GM12874 (cell line): ENCODE data around the gene ASCL5.

Experiments
- TF ChIP-seq, protein P1 (sequence below): IDR thresholded peaks from 2 replicates; pipeline ENCODE4 v1.5.1; 2011; ENCODE audit warnings: low read depth, mild to moderate bottlenecking, control low read depth, low read length, moderate library complexity; ENCODE audit not compliant: insufficient read depth

ASCL5 gene

DNA sequence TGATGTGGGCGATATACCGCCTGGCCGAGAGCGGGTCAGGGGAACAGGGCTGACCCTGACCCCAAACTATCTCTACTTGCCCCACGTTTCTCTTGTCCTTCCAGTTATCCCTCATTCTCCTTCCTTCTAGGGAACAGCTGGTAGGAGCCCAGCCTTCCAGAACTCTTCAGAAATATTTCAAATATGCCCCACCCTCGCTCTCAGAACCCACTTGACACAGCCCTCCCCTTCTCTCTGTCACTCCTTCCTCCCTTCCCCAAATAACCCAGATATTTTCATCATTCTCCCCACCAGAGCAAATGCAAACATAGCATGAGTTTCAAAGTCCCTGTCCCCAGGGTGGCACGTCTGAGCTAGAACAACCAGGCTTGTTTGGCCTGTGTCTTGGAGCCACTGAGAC is 15.8 kb downstream of the ASCL5 start:
- TF ChIP-seq, protein P1, sequence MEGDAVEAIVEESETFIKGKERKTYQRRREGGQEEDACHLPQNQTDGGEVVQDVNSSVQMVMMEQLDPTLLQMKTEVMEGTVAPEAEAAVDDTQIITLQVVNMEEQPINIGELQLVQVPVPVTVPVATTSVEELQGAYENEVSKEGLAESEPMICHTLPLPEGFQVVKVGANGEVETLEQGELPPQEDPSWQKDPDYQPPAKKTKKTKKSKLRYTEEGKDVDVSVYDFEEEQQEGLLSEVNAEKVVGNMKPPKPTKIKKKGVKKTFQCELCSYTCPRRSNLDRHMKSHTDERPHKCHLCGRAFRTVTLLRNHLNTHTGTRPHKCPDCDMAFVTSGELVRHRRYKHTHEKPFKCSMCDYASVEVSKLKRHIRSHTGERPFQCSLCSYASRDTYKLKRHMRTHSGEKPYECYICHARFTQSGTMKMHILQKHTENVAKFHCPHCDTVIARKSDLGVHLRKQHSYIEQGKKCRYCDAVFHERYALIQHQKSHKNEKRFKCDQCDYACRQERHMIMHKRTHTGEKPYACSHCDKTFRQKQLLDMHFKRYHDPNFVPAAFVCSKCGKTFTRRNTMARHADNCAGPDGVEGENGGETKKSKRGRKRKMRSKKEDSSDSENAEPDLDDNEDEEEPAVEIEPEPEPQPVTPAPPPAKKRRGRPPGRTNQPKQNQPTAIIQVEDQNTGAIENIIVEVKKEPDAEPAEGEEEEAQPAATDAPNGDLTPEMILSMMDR = no peak

DNA sequence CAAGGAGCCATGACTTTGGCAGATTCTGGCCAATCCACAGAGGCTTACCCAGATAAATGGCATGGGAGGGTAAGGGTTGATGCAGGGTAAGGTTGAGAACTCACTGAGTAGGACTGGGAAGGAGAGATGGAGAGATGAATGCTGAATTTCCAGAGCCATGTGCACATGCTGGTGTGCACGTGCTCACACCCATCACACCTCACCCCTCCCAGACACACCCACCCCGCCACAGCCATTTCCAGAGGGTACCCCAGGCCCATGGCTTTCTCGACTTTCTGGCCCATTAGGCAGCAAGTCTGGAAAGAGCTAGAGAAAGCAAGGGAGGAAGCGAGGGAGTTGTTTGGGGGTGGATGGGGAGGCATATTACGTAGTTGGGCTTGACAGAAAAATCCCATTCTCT is 16.4 kb downstream of the ASCL5 start:
- TF ChIP-seq, protein P1 = no peak

DNA sequence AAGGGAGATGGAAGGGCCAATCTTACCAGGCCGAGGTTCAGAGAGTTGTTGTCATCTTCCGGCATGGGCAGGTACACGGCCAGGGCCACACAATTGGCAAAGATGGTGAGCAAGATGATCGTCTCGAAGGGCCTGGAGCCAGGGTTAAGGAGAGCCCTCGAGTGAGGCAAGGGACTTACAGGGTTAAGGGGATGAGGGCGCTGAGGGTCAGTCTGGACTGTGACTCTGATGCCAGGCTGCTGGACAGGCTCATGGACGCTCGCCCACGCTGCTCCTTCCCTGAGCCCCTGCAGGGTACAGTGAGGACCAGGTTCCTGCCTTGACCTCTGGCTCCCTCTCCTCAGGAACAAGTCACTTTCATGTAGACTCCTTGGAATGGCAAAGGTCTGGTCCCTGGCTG is 16.8 kb downstream of the ASCL5 start:
- TF ChIP-seq, protein P1 = no peak

DNA sequence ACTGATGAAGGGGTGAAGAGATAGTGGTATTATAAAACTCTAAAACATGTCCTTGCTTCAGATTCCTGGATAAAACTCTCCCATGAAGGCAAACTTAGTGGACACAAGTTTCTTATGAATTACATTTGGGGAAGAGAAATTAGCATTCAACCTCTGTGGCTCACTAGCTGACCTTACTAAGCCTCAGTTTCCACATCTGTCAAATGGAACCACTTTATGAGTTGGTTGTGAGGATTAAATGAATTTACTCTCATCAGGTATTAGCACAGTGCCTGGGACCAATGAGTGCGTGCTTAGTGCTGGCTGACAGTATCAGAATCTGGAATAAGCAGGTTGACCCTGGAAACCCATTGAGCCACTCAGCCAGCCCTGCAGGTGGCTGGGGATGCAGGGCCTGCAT is 17.3 kb downstream of the ASCL5 start:
- TF ChIP-seq, protein P1 = no peak

DNA sequence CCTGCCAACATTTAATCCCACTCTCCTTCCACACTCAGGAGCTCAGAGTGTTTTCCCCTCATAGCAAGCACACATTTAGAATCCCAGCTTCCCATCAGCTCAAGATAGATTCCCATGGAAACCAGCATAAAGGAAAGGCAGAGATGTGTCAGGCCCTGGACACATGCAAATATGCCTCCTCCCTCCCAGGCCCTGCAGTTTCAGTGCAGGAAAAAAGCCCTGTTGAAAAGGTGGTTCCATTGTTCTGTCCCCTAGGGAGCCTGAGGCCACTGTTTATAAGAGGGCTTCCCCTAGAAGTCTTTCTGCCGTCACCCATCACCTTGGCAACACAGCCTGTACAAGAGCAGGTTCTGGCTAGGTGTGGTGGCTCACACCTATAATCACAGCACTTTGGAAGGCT is 18.4 kb downstream of the ASCL5 start:
- TF ChIP-seq, protein P1 = no peak

DNA sequence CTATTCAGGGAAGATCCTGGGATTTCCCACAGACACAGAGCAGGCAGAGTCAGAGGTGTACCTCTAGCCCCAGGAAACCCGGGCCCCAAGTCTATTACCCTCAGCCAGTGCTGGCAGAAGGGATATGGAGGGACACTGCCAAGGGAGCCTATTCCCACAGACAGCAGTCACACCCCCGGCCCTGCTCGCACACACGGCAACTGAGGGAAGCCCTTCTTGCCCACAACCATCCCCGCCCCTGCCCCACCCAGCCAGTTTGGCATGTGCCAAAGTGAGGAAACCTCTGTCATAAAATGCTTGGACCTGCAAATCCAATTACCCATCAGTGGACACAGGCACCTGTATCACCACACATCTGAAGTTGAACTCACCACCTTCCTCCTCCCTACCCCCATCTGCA is 21.3 kb downstream of the ASCL5 start:
- TF ChIP-seq, protein P1 = no peak

DNA sequence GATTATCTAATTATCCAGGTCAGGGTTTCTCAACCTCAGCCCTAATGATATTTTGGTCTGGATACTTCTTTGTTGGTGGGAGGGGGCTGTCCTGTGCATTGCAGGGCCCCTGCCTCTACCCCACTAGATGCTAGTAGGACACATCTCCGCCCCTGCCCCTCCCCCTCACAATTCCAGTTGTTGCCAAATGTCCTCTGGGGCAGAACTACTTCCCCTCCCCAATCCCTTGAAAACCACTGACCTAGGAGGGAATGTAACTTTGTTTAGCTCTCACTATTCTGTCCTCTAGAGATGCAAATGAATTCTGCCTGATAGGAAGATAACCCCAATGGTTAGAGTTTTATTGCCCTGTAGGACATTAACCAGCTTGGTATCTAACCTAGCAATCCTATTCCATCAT is 22.8 kb downstream of the ASCL5 start:
- TF ChIP-seq, protein P1 = no peak

DNA sequence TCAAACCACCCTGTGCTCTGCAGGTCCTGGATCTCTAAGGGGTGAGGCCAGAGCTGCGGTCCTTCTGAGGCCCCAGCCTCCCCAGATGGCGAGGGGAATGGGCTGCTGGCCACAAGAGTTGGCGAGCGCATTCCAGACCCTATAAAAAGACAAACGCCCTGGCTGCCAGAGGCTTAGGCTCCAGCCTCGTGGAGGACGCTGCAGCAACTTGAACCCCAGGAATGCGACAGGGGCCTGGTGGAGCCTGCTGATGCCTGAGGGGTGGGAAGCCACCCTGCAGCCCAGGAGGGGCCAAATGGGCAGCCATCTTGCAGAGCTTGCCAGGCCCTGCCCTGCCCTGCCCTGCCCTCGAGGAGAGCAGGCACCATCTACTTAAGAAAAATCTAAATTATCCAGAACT is 23.3 kb downstream of the ASCL5 start:
- TF ChIP-seq, protein P1 = no peak
